GM12864 (cell line): Measurements from ENCODE around the gene SORCS2.

Source experiments
- DNase-seq: peaks from one replicate; pipeline ENCODE4 v3.0.0-alpha.2; 2011; ENCODE audit warnings: low read depth
- H3K4me3 ChIP-seq: 2 replicates; pipeline ENCODE4 v1.5.1; 2011; ENCODE audit warnings: mild to moderate bottlenecking, low read depth, low read length, control low read depth
- CTCF ChIP-seq: IDR thresholded peaks from 2 replicates; pipeline ENCODE4 v1.5.1; 2011; ENCODE audit warnings: low read depth, mild to moderate bottlenecking, moderate library complexity, low read length, control low read depth, inconsistent platforms; ENCODE audit errors: missing control alignments

The SORCS2 gene

GRCh38 chr4:7172508-7172907, 19.8 kb upstream of the SORCS2 start:
- no peak overlapping the region for H3K4me3 ChIP-seq
- no peak for DNase-seq
- no peak for TF ChIP-seq CTCF

GRCh38 chr4:7172946-7173345, 19.4 kb upstream of the SORCS2 start:
- no peak for DNase-seq
- H3K4me3 ChIP-seq = no peak overlapping the region
- no peak for TF ChIP-seq CTCF

- no peak for TF ChIP-seq CTCF
- no peak for DNase-seq
- no peak overlapping the region for H3K4me3 ChIP-seq
Observed at GRCh38 chr4:7173841-7174449, 18.4 kb upstream of the SORCS2 start.

- no peak for TF ChIP-seq CTCF
- no peak overlapping the region for H3K4me3 ChIP-seq
- no peak for DNase-seq
Observed at GRCh38 chr4:7179158-7179557, 13.2 kb upstream of the SORCS2 start.

GRCh38 chr4:7180938-7181337, 11.4 kb upstream of the SORCS2 start:
- H3K4me3 ChIP-seq = no peak overlapping the region
- no peak for DNase-seq
- no peak for TF ChIP-seq CTCF

GRCh38 chr4:7182616-7183015, 9.7 kb upstream of the SORCS2 start:
- no peak for DNase-seq
- TF ChIP-seq CTCF = no peak

GRCh38 chr4:7183161-7183560, 9.2 kb upstream of the SORCS2 start:
- TF ChIP-seq CTCF = no peak
- no peak overlapping the region for H3K4me3 ChIP-seq
- DNase-seq = no peak

More at GRCh38 chr4:7182616-7183015, 9.7 kb upstream of the SORCS2 start:
- no peak overlapping the region for H3K4me3 ChIP-seq
